Right cardiac atrium (tissue), 5 donors: ENCODE measurements around the gene PREB. TPM values are rescaled to one million over a fixed set of nuclear protein-coding genes. Genes with fewer than 3 reads are reported as not detected.

ENCODE experiments used
- ATAC-seq, 2 donors: fragments of 200-7000 bp; cut with Tn5 transposase; one replicate each; pipeline versions ENCODE4 v1.8.0 to v1.9.1; 2020; ENCODE audit warnings: moderate library complexity in 2 of 2, mild to moderate bottlenecking in 1 of 2
- DNase-seq, 3 donors: peaks; one replicate each; pipeline ENCODE4 v3.0.0-alpha.2; 2020
- H3K27ac ChIP-seq: one replicate; pipeline ENCODE4 v1.5.1; 2013; ENCODE audit warnings: mild to moderate bottlenecking, low read length, control low read depth, moderate library complexity
- H3K27me3 ChIP-seq: one replicate; pipeline ENCODE4 v1.6.1; 2013; ENCODE audit not compliant: control insufficient read depth, insufficient read depth
- H3K4me1 ChIP-seq: one replicate; pipeline ENCODE4 v1.6.1; 2013; ENCODE audit warnings: low read length; ENCODE audit not compliant: control insufficient read depth, insufficient read depth
- H3K4me3 ChIP-seq: one replicate; pipeline ENCODE4 v1.5.1; 2013; ENCODE audit warnings: low read length, control low read depth
- H3K9me3 ChIP-seq: one replicate; pipeline ENCODE4 v1.6.1; 2013; ENCODE audit warnings: low read length; ENCODE audit not compliant: control insufficient read depth
- WGBS: extraction: QIAGEN DNeasy Blood & Tissue Kit; methylation state at CpG from one replicate; pipeline ENCODE4 v1.1.7; 2013; 5-methylcytosine and 5-hydroxymethylcytosine counted together
- intact Hi-C, 4 donors: fragments of 100-400 bp; cut with DNase I; formaldehyde crosslinking; loops; one replicate each; pipeline versions ENCODE4 v1.11.0 to v1.14.0; 2022 to 2023
- polyA plus RNA-seq: library from polyadenylated mRNA; stranded (reverse); fragments of 200-250 nt; gene quantifications from one replicate; pipeline ENCODE4 v1.2.3, GENCODE V29; 2013
- total RNA-seq, 4 donors: library from RNA; stranded (reverse); fragmentation: NEBNext Ultra II Directional; extraction: Animal tissue kit (Norgen Biotek cat#: 25700); gene quantifications; one replicate each; pipeline ENCODE4 v1.2.1, GENCODE V29; 2021
- donor health status: healthy with polysubstance abuse.
- donor health status: DM: no; HTN: yes; CAD: no.
- donor health status: DM: no; HTN: no; CAD: no.
- donor health status: DM: no; HTN: yes; CAD: no; lungs with severe emphysema.
- donor health status: DM: yes; HTN: yes; CAD: no.

The PREB gene
- total and polyA plus RNA-seq, 5 donors: 46.3 to 52.7 (median 48.5) TPM

GRCh38 chr2:27085673-27086089, 48.8 kb downstream of the PREB start:
- Histone ChIP-seq H3K4me3 (peak overlapping the region; percentile 74), H3K27ac (peak overlapping the region; percentile 67), H3K9me3 (no peaks in the 10 kb centered on the region), H3K4me1 (peaks cover 2% of the 10 kb centered on the region), H3K27me3 (no peaks in the 10 kb centered on the region)
- intact Hi-C loops: loop anchor here (5.0 to 10.0 kb wide), 5 partner anchors 33 to 123 kb away; partner anchors contain the start of genes TMEM214 (in 3 of the 4) and AGBL5 (in 1 of the 4)
- ATAC-seq: peak; percentile 63 to 69
- peak; percentile 84 to 94 (median 93) for DNase-seq
- 1% methylated on average over 38 of the region's 38 CpGs for WGBS

- Histone ChIP-seq H3K4me1 (peaks cover 4% of the 10 kb centered on the region), H3K27me3 (no peaks in the 10 kb centered on the region)
- 47% methylated on average over 10 of the region's 10 CpGs for WGBS
Observed at GRCh38 chr2:27085062-27085672, 49.3 kb downstream of the PREB start.

GRCh38 chr2:27084297-27085061, 50.0 kb downstream of the PREB start:
- peaks cover 4% of the 10 kb centered on the region for H3K4me1 ChIP-seq
- H3K4me3 ChIP-seq: no peak overlapping the region
- H3K9me3 ChIP-seq: no peaks in the 10 kb centered on the region
- H3K27ac ChIP-seq: no peak overlapping the region
- WGBS: 85% methylated on average over 6 of the region's 6 CpGs
- H3K27me3 ChIP-seq: no peaks in the 10 kb centered on the region
- intact Hi-C loops: loop anchor here (5.0 to 10.0 kb wide), 5 partner anchors 32 to 122 kb away; partner anchors contain the start of genes TMEM214 (in 3 of the 4) and AGBL5 (in 1 of the 4)
- ATAC-seq: no peak
- DNase-seq: peak in 1 of 3 donors; percentile 34

More at GRCh38 chr2:27085062-27085672, 49.3 kb downstream of the PREB start:
- ATAC-seq (no peak), DNase-seq (peak in 1 of 3 donors; percentile 65)
- intact Hi-C loops: loop anchor here (5.0 to 10.0 kb wide), 5 partner anchors 33 to 123 kb away; partner anchors contain the start of genes TMEM214 (in 3 of the 4) and AGBL5 (in 1 of the 4)
- H3K9me3 ChIP-seq: no peaks in the 10 kb centered on the region
- peak overlapping the region; percentile 67 for H3K27ac ChIP-seq
- peak overlapping the region; percentile 74 for H3K4me3 ChIP-seq

- H3K4me3 ChIP-seq: no peak overlapping the region
- H3K9me3 ChIP-seq: no peaks in the 10 kb centered on the region
- 82% methylated on average over 20 of the region's 20 CpGs for WGBS
- no peaks in the 10 kb centered on the region for H3K27me3 ChIP-seq
- intact Hi-C loops: loop anchor here in 3 of 4 donors (10.0 kb wide), 2 partner anchors 49 to 119 kb away; partner anchors contain the start of gene TMEM214 (in 2 of the 3)
- peak in 1 of 3 donors; percentile 53 for DNase-seq
- no peak for ATAC-seq
- H3K4me1 ChIP-seq: peaks cover 4% of the 10 kb centered on the region
- H3K27ac ChIP-seq: no peak overlapping the region
Observed at GRCh38 chr2:27083410-27084296, 50.8 kb downstream of the PREB start.

- H3K4me3 ChIP-seq: no peak overlapping the region
- H3K27ac ChIP-seq: no peak overlapping the region
- peak in 1 of 3 donors; percentile 62 for DNase-seq
- H3K9me3 ChIP-seq: no peaks in the 10 kb centered on the region
- WGBS: 83% methylated on average over 27 of the region's 27 CpGs
- no peak for ATAC-seq
- intact Hi-C loops: loop anchor here in 3 of 4 donors (10.0 kb wide), 2 partner anchors 48 to 118 kb away; partner anchors contain the start of gene TMEM214 (in 2 of the 3)
- H3K4me1 ChIP-seq: peaks cover 4% of the 10 kb centered on the region
- no peaks in the 10 kb centered on the region for H3K27me3 ChIP-seq
Observed at GRCh38 chr2:27082773-27083409, 51.5 kb downstream of the PREB start.

GRCh38 chr2:27081984-27082772, 52.3 kb downstream of the PREB start:
- Histone ChIP-seq H3K4me3 (no peak overlapping the region), H3K9me3 (no peaks in the 10 kb centered on the region), H3K27me3 (no peaks in the 10 kb centered on the region), H3K4me1 (peaks cover 4% of the 10 kb centered on the region), H3K27ac (no peak overlapping the region)
- 83% methylated on average over 38 of the region's 38 CpGs for WGBS
- ATAC-seq (no peak), DNase-seq (peak in 2 of 3 donors; percentile 55 to 70)
- intact Hi-C loops: loop anchor here in 3 of 4 donors (10.0 kb wide), 2 partner anchors 47 to 117 kb away; partner anchors contain the start of gene TMEM214 (in 2 of the 3)

Other genes with a start within 250 kb of the PREB start
- 10 to 100 TPM; 43.6 to 58.8 (median 49.9) TPM for gene MAPRE3, start 164.0 kb downstream of the PREB start, total RNA-seq
- 85.1 TPM for gene MAPRE3, start 164.0 kb downstream of the PREB start, polyA plus RNA-seq
- 10 to 100 TPM; 40.8 to 56.7 (median 47.7) TPM for gene TMEM214, start 101.7 kb downstream of the PREB start, total RNA-seq
- gene TMEM214, start 101.7 kb downstream of the PREB start, polyA plus RNA-seq: 29.4 TPM
- 10 to 100 TPM; 10.8 to 12.4 (median 11.4) TPM for gene AGBL5, start 83.0 kb downstream of the PREB start, total RNA-seq
- gene AGBL5, start 83.0 kb downstream of the PREB start, polyA plus RNA-seq: 5.9 TPM
- gene OST4, start 63.0 kb downstream of the PREB start, total RNA-seq: 100 to 1,000 TPM; 372 to 487 (median 454) TPM
- 872 TPM for gene OST4, start 63.0 kb downstream of the PREB start, polyA plus RNA-seq
- 10 to 100 TPM; 24.3 to 44.2 (median 38.9) TPM for gene EMILIN1, start 56.0 kb downstream of the PREB start, total RNA-seq
- 30.0 TPM for gene EMILIN1, start 56.0 kb downstream of the PREB start, polyA plus RNA-seq
- 1 to 10 TPM; 1.9 to 5.5 (median 3.2) TPM for gene KHK, start 47.9 kb downstream of the PREB start, total RNA-seq
- gene KHK, start 47.9 kb downstream of the PREB start, polyA plus RNA-seq: 1.7 TPM
- 1 to 10 TPM; 4.0 to 9.6 (median 5.6) TPM for gene CGREF1, start 15.5 kb downstream of the PREB start, total RNA-seq
- gene CGREF1, start 15.5 kb downstream of the PREB start, polyA plus RNA-seq: 4.7 TPM
- gene ABHD1, start 10.8 kb downstream of the PREB start, total RNA-seq: 1 to 10 TPM; 1.6 to 4.7 (median 2.6) TPM
- gene ABHD1, start 10.8 kb downstream of the PREB start, polyA plus RNA-seq: 5.1 TPM
- gene PRR30, start 4.8 kb upstream of the PREB start, total RNA-seq: not detected
- not detected for gene PRR30, start 4.8 kb upstream of the PREB start, polyA plus RNA-seq
- gene TCF23, start 14.4 kb upstream of the PREB start, total RNA-seq: under 1 TPM; 0.06 to 0.15 (median 0.11) TPM
- 0.05 TPM for gene TCF23, start 14.4 kb upstream of the PREB start, polyA plus RNA-seq
- gene ATRAID, start 77.4 kb upstream of the PREB start, total RNA-seq: 100 to 1,000 TPM; 124 to 177 (median 144) TPM
- 256 TPM for gene ATRAID, start 77.4 kb upstream of the PREB start, polyA plus RNA-seq
- gene SLC5A6, start 77.6 kb upstream of the PREB start, total RNA-seq: 10 to 100 TPM in 3 of 4 donors, 1 to 10 TPM in 1; 8.1 to 14.1 (median 12.8) TPM
- 7.8 TPM for gene SLC5A6, start 77.6 kb upstream of the PREB start, polyA plus RNA-seq
- 10 to 100 TPM in 2 of 4 donors, 1 to 10 TPM in 2; 9.0 to 12.0 (median 10.0) TPM for gene CAD, start 82.7 kb upstream of the PREB start, total RNA-seq
- 6.0 TPM for gene CAD, start 82.7 kb upstream of the PREB start, polyA plus RNA-seq
- gene SLC30A3, start 128.4 kb upstream of the PREB start, total RNA-seq: 10 to 100 TPM in 1 of 4 donors, 1 to 10 TPM in 3; 9.4 to 17.3 (median 9.6) TPM
- gene SLC30A3, start 128.4 kb upstream of the PREB start, polyA plus RNA-seq: 7.3 TPM
- gene DNAJC5G, start 140.8 kb upstream of the PREB start, total RNA-seq: 1 to 10 TPM; 1.3 to 3.0 (median 1.8) TPM
- 2.2 TPM for gene DNAJC5G, start 140.8 kb upstream of the PREB start, polyA plus RNA-seq
- gene TRIM54, start 147.8 kb upstream of the PREB start, total RNA-seq: 100 to 1,000 TPM; 101 to 188 (median 149) TPM
- 144 TPM for gene TRIM54, start 147.8 kb upstream of the PREB start, polyA plus RNA-seq
- gene UCN, start 173.8 kb upstream of the PREB start, total RNA-seq: 1 to 10 TPM in 3 of 4 donors, under 1 TPM in 1; 0.96 to 3.3 (median 1.5) TPM
- gene UCN, start 173.8 kb upstream of the PREB start, polyA plus RNA-seq: 0.72 TPM
- 10 to 100 TPM; 40.3 to 77.1 (median 56.4) TPM for gene MPV17, start 188.5 kb upstream of the PREB start, total RNA-seq
- gene MPV17, start 188.5 kb upstream of the PREB start, polyA plus RNA-seq: 98.2 TPM
- gene GTF3C2, start 222.1 kb upstream of the PREB start, total RNA-seq: 10 to 100 TPM; 24.8 to 32.1 (median 26.6) TPM
- 16.9 TPM for gene GTF3C2, start 222.1 kb upstream of the PREB start, polyA plus RNA-seq
- 10 to 100 TPM; 31.8 to 36.0 (median 33.9) TPM for gene EIF2B4, start 235.7 kb upstream of the PREB start, total RNA-seq
- 31.2 TPM for gene EIF2B4, start 235.7 kb upstream of the PREB start, polyA plus RNA-seq
- gene SNX17, start 236.0 kb upstream of the PREB start, total RNA-seq: 10 to 100 TPM; 61.7 to 74.8 (median 68.2) TPM
- 54.8 TPM for gene SNX17, start 236.0 kb upstream of the PREB start, polyA plus RNA-seq
- 10 to 100 TPM in 1 of 4 donors, 1 to 10 TPM in 3; 8.1 to 13.1 (median 8.5) TPM for gene ZNF513, start 246.1 kb upstream of the PREB start, total RNA-seq
- 9.6 TPM for gene ZNF513, start 246.1 kb upstream of the PREB start, polyA plus RNA-seq